HFF-Myc (cell line): ENCODE data around the gene UBE2L6.

Experiments
- DNase-seq: peaks from one replicate; pipeline ENCODE4 v3.0.0-alpha.2; 2011; ENCODE audit warnings: low read depth; ENCODE audit errors: extremely low read depth
- H3K4me3 ChIP-seq: replicated peaks from 2 replicates; pipeline ENCODE4 v1.5.1; 2011; ENCODE audit warnings: low read depth, mild to moderate bottlenecking, control low read depth, low read length
- CTCF ChIP-seq: IDR thresholded peaks from 2 replicates; pipeline ENCODE4 v1.5.1; 2012; ENCODE audit warnings: mild to moderate bottlenecking, low read depth, low read length, control low read depth; ENCODE audit errors: missing control alignments

The UBE2L6 gene

GRCh38 chr11:57502376-57502775 is 65.1 kb downstream of the UBE2L6 start:
- TF ChIP-seq CTCF, result no peak
- DNase-seq, result no peak
- H3K4me3 ChIP-seq, result no peak overlapping the region

DNA sequence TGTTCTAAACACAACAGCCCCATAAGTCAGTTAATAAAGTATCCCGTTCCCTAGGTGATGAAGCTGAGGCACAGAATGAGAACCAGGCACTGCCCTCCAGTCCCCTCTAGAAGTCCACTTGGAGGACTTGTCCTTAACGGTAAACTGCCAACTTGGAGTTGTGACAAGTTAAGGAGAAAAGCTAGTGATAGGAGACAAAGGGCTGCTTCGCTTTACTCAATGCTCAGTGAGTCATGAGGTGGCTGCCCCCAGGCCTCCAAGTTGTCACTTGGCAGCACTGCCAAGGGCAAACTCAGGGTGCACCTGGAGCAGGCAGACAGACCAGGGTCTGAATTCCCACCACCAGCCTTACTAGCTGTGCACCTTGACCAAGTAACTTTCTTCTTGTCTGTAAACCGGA is 65.5 kb downstream of the UBE2L6 start:
- no peak overlapping the region for H3K4me3 ChIP-seq
- DNase-seq, result no peak
- no peak for TF ChIP-seq CTCF
